Left ventricle myocardium inferior (tissue), 1 donor: Measurements from ENCODE around the gene GTF2F2. TPM values are rescaled to one million over a fixed set of nuclear protein-coding genes. Genes with fewer than 3 reads are reported as not detected.

Experiments used
- DNase-seq: peaks from one replicate; pipeline ENCODE4 v3.0.0-alpha.2; 2020
- H3K27ac ChIP-seq: fragments of 200-600 bp; replicated peaks from 2 replicates; pipeline ENCODE4 v1.8.0; 2021
- H3K27me3 ChIP-seq: fragments of 200-600 bp; 2 replicates; pipeline ENCODE4 v1.8.0; 2021; ENCODE audit warnings: low read depth
- H3K36me3 ChIP-seq: fragments of 200-600 bp; 2 replicates; pipeline ENCODE4 v1.8.0; 2021
- H3K4me1 ChIP-seq: fragments of 200-600 bp; 2 replicates; pipeline ENCODE4 v1.8.0; 2021
- H3K4me3 ChIP-seq: fragments of 200-600 bp; 2 replicates; pipeline ENCODE4 v1.8.0; 2021; ENCODE audit warnings: mild to moderate bottlenecking, moderate library complexity
- H3K9me3 ChIP-seq: fragments of 200-600 bp; replicated peaks from 2 replicates; pipeline ENCODE4 v1.8.0; 2021
- CTCF ChIP-seq: fragments of 200-600 bp; IDR thresholded peaks from 2 replicates; pipeline ENCODE4 v1.8.0; 2021; ENCODE audit warnings: antibody characterized with exemption, mild to moderate bottlenecking, borderline replicate concordance
- intact Hi-C: fragments of 100-400 bp; cut with micrococcal nuclease; formaldehyde crosslinking; loops from one replicate; pipeline ENCODE4 v1.11.0; 2022
- total RNA-seq: library from RNA; stranded (reverse); fragmentation: NEBNext Ultra II Directional; extraction: Animal tissue kit (Norgen Biotek cat#: 25700); gene quantifications from one replicate; pipeline ENCODE4 v1.2.1, GENCODE V29; 2021
- donor health status: DM: no; HTN: yes; CAD: no; lungs with severe emphysema.

Gene GTF2F2
- total RNA-seq, 1 donor from 2014 or later, result 23.1 TPM

- TF ChIP-seq CTCF, result no peak
- DNase-seq, result no peak
- no peaks in the 10 kb centered on the region for H3K27me3 ChIP-seq
- no peaks in the 10 kb centered on the region for H3K36me3 ChIP-seq
- H3K4me1 ChIP-seq, result no peaks in the 10 kb centered on the region
- no peak overlapping the region for H3K27ac ChIP-seq
- no peak overlapping the region for H3K4me3 ChIP-seq
- no peaks in the 10 kb centered on the region for H3K9me3 ChIP-seq
- intact Hi-C loops, result no loop called here
These were observed 105.7 kb downstream of the GTF2F2 start for GRCh38 chr13:45226024-45226423.

- no peak for TF ChIP-seq CTCF
- Histone ChIP-seq H3K36me3 (no peaks in the 10 kb centered on the region), H3K9me3 (no peaks in the 10 kb centered on the region), H3K27me3 (no peaks in the 10 kb centered on the region), H3K4me3 (no peak overlapping the region), H3K4me1 (no peaks in the 10 kb centered on the region), H3K27ac (no peak overlapping the region)
- intact Hi-C loops, result no loop called here
- DNase-seq, result no peak
These were observed 107.7 kb downstream of the GTF2F2 start for GRCh38 chr13:45228002-45228401.

GRCh38 chr13:45229172-45229571 lies 108.9 kb downstream of the GTF2F2 start:
- intact Hi-C loops, result no loop called here
- Histone ChIP-seq H3K9me3 (no peaks in the 10 kb centered on the region), H3K27ac (no peak overlapping the region), H3K27me3 (no peaks in the 10 kb centered on the region), H3K36me3 (no peaks in the 10 kb centered on the region), H3K4me1 (no peaks in the 10 kb centered on the region), H3K4me3 (no peak overlapping the region)
- no peak for TF ChIP-seq CTCF
- no peak for DNase-seq

GRCh38 chr13:45231305-45231704 lies 111.0 kb downstream of the GTF2F2 start:
- TF ChIP-seq CTCF, result no peak
- Histone ChIP-seq H3K4me3 (no peak overlapping the region), H3K36me3 (no peaks in the 10 kb centered on the region), H3K27me3 (no peaks in the 10 kb centered on the region), H3K27ac (no peak overlapping the region), H3K9me3 (no peaks in the 10 kb centered on the region), H3K4me1 (peaks cover 8% of the 10 kb centered on the region)
- intact Hi-C loops, result no loop called here
- no peak for DNase-seq

GRCh38 chr13:45231722-45232121 lies 111.4 kb downstream of the GTF2F2 start:
- no peaks in the 10 kb centered on the region for H3K27me3 ChIP-seq
- no peak overlapping the region for H3K27ac ChIP-seq
- H3K9me3 ChIP-seq, result no peaks in the 10 kb centered on the region
- intact Hi-C loops, result no loop called here
- peaks cover 8% of the 10 kb centered on the region for H3K4me1 ChIP-seq
- no peak overlapping the region for H3K4me3 ChIP-seq
- no peaks in the 10 kb centered on the region for H3K36me3 ChIP-seq
- no peak for TF ChIP-seq CTCF
- DNase-seq, result no peak

GRCh38 chr13:45232591-45232990 lies 112.3 kb downstream of the GTF2F2 start:
- peaks cover 8% of the 10 kb centered on the region for H3K4me1 ChIP-seq
- no peaks in the 10 kb centered on the region for H3K9me3 ChIP-seq
- no peak for TF ChIP-seq CTCF
- H3K4me3 ChIP-seq, result no peak overlapping the region
- H3K36me3 ChIP-seq, result no peaks in the 10 kb centered on the region
- no peak for DNase-seq
- intact Hi-C loops, result no loop called here
- H3K27ac ChIP-seq, result no peak overlapping the region
- no peaks in the 10 kb centered on the region for H3K27me3 ChIP-seq
